Measurements from ENCODE around the gene AGAP1.
"Not testable (repeated sequence)": the region's sequence is repeated elsewhere in the genome, so short reads cannot be mapped to it uniquely, and the experiment has no call there.

AGAP1 gene

GRCh38 chr2:236120829-236121228, 627.0 kb downstream of the AGAP1 start:
- DNase-seq = no peak

GRCh38 chr2:236121546-236121945, 627.7 kb downstream of the AGAP1 start:
- no peak for DNase-seq

DNA sequence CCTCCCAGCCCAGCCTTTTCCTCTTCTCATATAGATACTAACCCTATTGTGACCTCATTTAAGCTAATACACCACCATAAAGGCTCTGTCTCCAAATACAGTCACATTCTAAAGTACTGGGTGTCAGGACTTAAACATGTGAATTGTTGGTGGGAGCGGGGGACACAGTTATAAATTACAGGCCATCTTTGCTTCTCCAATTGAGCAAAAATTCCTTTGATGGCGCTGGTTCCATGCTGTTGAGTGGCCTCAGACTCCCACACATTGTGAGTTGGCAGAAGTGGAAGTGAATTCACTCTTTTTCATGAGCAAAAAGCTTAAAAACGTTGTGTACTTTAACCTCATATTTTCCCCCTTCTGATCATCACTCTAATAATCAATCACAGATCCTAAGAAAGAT, 628.4 kb downstream of the AGAP1 start:
- no peak for DNase-seq

GRCh38 chr2:236123716-236124115, 629.9 kb downstream of the AGAP1 start:
- no peak for DNase-seq

GRCh38 chr2:236124182-236124893, 630.5 kb downstream of the AGAP1 start:
- DNase-seq = no peak

- DNase-seq = no peak
Measured at GRCh38 chr2:236125541-236125940, 631.7 kb downstream of the AGAP1 start.

GRCh38 chr2:236127010-236127409, 633.2 kb downstream of the AGAP1 start:
- DNase-seq = no peak

DNA sequence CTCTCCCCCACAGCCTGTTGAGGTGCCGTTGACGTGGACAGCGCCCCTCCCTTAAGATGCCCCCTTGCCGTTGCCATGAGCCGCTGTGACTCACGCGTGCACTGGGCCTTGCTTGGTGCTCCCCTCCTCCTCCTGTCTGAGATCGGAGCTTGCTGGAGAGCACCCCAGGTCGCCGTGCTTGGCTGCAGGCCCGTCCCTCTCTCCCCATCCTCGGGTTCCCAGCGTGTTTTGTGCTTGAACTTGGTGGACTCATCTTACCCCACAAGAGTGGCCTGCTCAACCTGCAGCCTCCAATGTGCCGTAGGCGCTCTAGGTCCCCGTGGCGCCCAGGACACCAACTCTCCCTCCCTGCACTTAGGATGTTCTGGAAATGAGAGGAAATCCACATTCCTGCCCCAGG, 634.5 kb downstream of the AGAP1 start:
- no peak for DNase-seq

DNA sequence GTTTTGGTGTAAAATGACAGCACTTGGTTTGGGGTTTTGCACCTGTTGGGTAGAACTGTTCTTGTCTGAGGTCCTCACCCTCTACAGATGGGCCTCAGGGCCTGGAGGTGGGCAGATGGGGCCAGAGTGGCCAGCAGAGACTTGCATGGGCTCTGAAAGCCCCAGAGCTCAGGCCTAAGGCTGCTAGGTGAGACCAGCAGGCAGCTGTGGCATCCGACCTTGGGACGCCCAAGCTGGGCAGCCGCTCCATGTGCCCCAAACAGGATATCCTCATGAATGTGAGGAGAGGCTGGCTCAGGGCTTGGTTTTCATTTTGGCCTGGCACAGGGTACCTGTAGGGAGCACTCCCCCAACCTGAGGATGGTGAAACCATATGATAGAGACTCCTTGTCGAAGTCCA, 636.1 kb downstream of the AGAP1 start:
- no peak for DNase-seq

- no peak for DNase-seq
Measured at GRCh38 chr2:236130349-236130998, 636.6 kb downstream of the AGAP1 start.

DNA sequence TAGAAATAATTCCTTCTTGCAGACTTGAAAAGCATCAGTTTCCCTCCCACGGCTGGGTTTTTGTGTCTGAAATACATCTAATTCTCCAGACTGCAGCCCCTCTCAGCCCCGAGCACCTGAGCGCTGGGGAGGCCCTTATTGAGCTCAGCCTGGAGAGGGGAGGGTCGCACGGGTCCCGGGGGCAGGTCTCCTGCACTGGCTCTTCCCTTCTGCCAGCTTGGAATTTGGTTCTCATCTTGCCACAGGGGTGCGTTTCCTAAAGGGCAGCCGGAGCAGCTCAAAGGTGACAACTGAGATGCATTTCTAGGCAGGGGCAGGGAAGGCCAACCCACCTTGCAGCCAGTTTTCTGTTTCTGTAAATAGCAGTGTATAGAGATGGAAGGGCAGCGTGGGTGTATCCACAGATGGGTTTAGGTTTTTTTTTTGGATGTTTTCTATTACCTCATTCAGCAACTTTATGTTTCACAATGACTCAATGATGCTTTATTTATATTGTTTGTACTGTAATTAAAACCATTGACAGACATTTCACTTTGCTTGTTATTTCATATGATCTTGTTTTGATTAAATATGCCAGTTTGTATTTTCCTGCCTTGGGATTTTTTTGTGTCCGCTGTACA, 637.3 kb downstream of the AGAP1 start:
- no peak for DNase-seq

DNA sequence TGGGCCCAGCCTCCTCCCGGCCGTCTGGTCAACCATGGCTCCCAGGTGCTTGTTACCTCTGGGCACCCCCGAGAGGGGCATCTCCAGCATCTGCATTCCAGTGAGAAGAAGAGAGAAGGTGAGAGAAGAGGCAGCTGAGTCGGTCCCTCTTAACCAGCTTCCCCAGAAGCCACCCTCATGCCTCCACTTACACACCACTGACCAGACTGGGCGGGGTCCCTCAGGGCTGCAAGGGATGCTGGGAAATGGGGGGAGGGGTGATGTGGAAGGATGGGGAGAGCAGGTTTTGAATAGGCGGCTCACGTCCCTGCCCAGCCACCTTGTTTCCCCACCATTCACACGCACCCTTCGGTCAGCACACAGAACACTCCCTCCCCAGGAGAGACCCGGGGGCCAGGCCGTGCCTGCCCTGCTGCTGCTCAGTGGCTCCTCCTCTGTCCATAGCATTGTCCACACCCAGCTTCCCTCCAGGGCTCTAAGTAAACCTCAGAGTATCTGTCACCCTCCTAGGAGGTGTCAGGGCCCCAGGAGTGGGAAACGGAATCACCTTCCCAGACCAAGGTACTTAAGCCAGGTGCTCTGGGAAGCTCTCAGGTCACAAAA, 639.7 kb downstream of the AGAP1 start:
- no peak for DNase-seq

DNA sequence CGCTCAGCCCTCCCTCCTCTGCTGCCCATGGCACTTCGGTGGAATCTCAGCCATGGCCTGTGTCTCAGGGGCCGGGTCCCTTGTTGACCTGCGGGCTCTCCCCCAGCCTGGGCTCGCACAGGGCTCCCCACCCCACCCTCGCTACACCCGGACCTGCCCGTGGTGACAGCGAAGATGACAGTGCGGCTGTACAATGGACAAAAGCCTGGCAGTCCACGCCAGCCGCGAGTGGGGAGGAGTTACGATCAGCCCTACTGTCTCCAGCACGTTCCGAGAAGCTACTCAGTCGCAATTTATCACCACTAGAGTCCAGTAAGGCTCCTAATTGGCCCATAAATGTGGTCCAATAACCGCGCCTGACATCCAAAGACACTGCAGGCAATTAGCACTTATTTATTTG, 642.7 kb downstream of the AGAP1 start:
- no peak for DNase-seq

- DNase-seq = no peak
Measured at GRCh38 chr2:236137066-236137465, 643.2 kb downstream of the AGAP1 start.

- not testable (repeated sequence) for DNase-seq
Measured at GRCh38 chr2:236141616-236142015, 647.8 kb downstream of the AGAP1 start.

- no peak for DNase-seq
Measured at GRCh38 chr2:236143811-236144210, 650.0 kb downstream of the AGAP1 start.

DNA sequence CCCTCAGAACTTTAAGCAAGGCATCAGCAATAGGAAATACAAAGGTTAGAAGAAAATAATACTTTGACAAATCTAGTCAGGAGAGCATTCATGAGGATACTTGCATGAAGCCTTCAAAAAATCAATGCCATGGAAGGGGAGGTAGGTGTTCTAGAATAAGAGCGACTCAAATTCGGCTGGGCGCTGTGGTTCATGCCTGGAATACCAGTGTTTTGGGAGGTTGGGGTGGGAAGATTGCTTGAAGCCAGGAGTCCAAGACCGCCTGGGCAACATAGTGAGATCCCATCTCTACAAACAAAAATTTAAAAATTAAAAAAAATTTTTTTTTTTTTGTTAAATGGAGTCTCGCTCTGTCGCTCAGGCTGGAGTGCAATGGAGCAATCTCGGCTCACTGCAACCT, 652.6 kb downstream of the AGAP1 start:
- no peak for DNase-seq

DNA sequence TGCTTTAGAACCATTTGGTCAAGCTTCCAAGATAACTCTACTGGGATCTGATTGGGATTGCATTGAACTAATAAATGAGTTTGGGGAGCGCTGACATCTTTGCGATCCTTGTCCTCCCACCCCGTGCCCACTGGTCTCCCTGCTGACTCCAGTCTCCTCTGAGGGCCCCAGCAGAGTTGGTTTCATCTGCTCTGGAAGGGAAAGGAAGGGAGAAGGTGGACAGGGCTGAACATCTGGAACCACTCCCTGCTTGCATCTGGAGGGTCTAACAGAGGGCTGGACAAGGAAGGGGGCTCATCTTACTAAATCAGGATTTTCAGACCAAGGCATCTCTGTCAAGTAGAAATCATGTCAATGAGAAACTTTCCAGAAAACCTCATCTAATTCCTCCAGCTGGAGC, 661.6 kb downstream of the AGAP1 start:
- no peak for DNase-seq

DNA sequence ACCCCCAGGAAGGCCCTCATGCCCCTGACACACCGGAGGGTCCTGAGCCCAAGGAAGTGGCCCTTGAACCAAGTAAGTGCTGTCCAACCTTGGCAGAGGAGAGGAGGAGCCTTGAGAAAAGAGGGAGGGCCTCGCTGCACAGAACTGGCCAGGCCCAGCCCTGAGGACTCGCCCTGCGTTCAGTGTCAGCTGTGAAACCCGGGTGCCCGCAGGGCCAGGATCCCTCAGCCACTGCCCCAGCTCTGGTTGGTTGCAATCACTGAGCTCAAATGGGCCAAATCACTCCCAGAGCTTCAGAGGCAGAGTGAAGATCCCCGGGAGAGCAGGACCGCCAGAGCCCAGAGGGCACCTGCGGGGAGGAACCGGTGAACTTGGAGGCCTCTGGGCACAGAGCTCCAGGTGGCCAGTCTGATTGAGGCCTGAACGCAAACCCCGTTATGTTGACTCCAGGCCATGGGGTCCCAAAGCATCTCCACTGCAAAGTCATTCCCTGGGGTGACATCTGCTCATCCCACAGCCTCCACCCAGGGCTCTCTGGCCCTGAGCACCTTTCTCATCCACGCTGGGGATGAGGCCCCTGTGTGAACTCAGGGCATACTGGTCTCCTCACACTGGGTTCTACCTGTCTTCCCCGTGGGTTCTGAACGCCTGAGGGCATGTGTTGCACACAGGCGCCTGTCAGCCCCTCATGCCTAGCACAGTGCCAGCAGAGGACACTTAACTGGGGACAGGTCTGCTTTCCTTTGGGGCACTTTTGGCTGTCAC, 662.4 kb downstream of the AGAP1 start:
- no peak for DNase-seq

- no peak for DNase-seq
Measured at GRCh38 chr2:236156860-236157194, 663.0 kb downstream of the AGAP1 start.

DNA sequence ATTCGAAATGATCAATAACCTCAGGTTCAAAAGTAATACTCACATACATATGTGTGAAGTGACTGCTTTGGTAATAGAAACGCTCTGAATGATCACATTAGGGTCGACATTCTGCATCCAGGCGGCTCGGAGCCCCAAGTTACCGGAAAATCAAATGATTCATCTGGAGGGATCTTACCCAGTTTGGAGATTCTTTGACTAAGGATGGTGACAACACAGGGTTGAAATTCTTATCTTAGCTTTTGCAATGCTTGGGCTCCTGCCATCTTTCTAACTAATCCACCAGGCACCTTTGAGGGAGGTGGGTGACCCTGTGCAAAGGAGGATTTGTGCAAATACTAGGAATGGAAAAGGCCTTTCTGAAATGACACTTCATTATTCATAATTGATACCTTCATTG, 663.5 kb downstream of the AGAP1 start:
- DNase-seq = no peak

GRCh38 chr2:236157815-236158498, 664.1 kb downstream of the AGAP1 start:
- no peak for DNase-seq
